ENCODE results near the gene IZUMO1. TPM values are rescaled to one million over a fixed set of nuclear protein-coding genes. Genes with fewer than 3 reads are reported as not detected.

Gene IZUMO1
- total RNA-seq, 4 donors from 2014 or later: 2.1 TPM; not detected in 3

DNA sequence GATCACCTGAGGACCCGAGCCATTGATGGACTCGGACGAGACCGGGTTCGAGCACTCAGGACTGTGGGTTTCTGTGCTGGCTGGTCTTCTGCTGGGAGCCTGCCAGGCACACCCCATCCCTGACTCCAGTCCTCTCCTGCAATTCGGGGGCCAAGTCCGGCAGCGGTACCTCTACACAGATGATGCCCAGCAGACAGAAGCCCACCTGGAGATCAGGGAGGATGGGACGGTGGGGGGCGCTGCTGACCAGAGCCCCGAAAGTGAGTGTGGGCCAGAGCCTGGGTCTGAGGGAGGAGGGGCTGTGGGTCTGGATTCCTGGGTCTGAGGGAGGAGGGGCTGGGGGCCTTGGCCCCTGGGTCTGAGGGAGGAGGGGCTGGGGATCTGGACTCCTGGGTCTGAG is 9.5 kb upstream of the IZUMO1 start:
- no peak overlapping the region for H3K4me3 ChIP-seq
- TF ChIP-seq POLR2A (IDR thresholded peaks at IDR 0.05) (no peak), CTCF (IDR thresholded peaks at IDR 0.05 in 4 of 5, conservative IDR thresholded peaks at IDR 0.05 in 1 of 5) (no peak)
- H3K27ac ChIP-seq: peak overlapping the region in 2 of 4 donors; percentile 68 to 71
- ATAC-seq (no peak), DNase-seq (no peak)
- H3K9me3 ChIP-seq: no peaks in the 10 kb centered on the region
- H3K36me3 ChIP-seq: no peaks in the 10 kb centered on the region
- in situ Hi-C loops (cut with MboI; ENCODE audit: low sequenced_read_pairs in 4 of 4) (no loop called here), intact Hi-C loops (cut with DNase I; ENCODE audit: low total_unique reads) (no loop called here)
- peaks cover 21 to 24% of the 10 kb centered on the region in 2 donors for H3K4me1 ChIP-seq
- H3K27me3 ChIP-seq: no peaks in the 10 kb centered on the region

- Histone ChIP-seq H3K27ac (peak overlapping the region in 3 of 4 donors; percentile 46 to 71 (median 68)), H3K27me3 (no peaks in the 10 kb centered on the region), H3K36me3 (no peaks in the 10 kb centered on the region), H3K4me1 (peaks cover 21 to 24% of the 10 kb centered on the region in 2 donors), H3K9me3 (no peaks in the 10 kb centered on the region), H3K4me3 (no peak overlapping the region)
- ATAC-seq (peak in 1 of 2 donors; percentile 34), DNase-seq (no peak)
- TF ChIP-seq POLR2A (IDR thresholded peaks at IDR 0.05): no peak
- no peak for TF ChIP-seq CTCF (IDR thresholded peaks at IDR 0.05 in 4 of 5, conservative IDR thresholded peaks at IDR 0.05 in 1 of 5)
- intact Hi-C loops (cut with DNase I; ENCODE audit: low total_unique reads): no loop called here
- in situ Hi-C loops (cut with MboI; ENCODE audit: low sequenced_read_pairs in 4 of 4): no loop called here
Measured at GRCh38 chr19:48755787-48756186, 9.1 kb upstream of the IZUMO1 start.

- in situ Hi-C loops (cut with MboI; ENCODE audit: low sequenced_read_pairs in 4 of 4): no loop called here
- peak; percentile 33 to 77 for ATAC-seq
- no peaks in the 10 kb centered on the region for H3K36me3 ChIP-seq
- intact Hi-C loops (cut with DNase I; ENCODE audit: low total_unique reads): no loop called here
- no peaks in the 10 kb centered on the region for H3K27me3 ChIP-seq
- TF ChIP-seq POLR2A (IDR thresholded peaks at IDR 0.05) (no peak), CTCF (IDR thresholded peaks at IDR 0.05 in 4 of 5, conservative IDR thresholded peaks at IDR 0.05 in 1 of 5) (no peak)
- DNase-seq: peak; percentile 50 to 84
- H3K27ac ChIP-seq: peak within 1 kb of the TSS; percentile 46 to 71 (median 67)
- no peaks in the 10 kb centered on the region for H3K9me3 ChIP-seq
- peaks cover 17 to 24% of the 10 kb centered on the region in 2 donors for H3K4me1 ChIP-seq
- no peak within 1 kb of the TSS for H3K4me3 ChIP-seq
Measured at GRCh38 chr19:48755084-48755641, 8.5 kb upstream of the IZUMO1 start, which contains the start of gene FGF21. Gene FGF21 (plus strand): TSS chr19:48755524. CDS start chr19:48756237, 713 bp downstream.

- H3K4me3 ChIP-seq: peak within 1 kb of the TSS; percentile 41 to 56 (median 54)
- DNase-seq (no peak), ATAC-seq (peak in 1 of 2 donors; percentile 36)
- no peaks in the 10 kb centered on the region for H3K36me3 ChIP-seq
- peaks cover 17 to 24% of the 10 kb centered on the region in 2 donors for H3K4me1 ChIP-seq
- H3K27me3 ChIP-seq: no peaks in the 10 kb centered on the region
- H3K27ac ChIP-seq: peak within 1 kb of the TSS; percentile 4 to 71 (median 68)
- TF ChIP-seq POLR2A (IDR thresholded peaks at IDR 0.05): peak; percentile 23 to 54
- no peak for TF ChIP-seq CTCF (IDR thresholded peaks at IDR 0.05 in 4 of 5, conservative IDR thresholded peaks at IDR 0.05 in 1 of 5)
- in situ Hi-C loops (cut with MboI; ENCODE audit: low sequenced_read_pairs in 4 of 4) (no loop called here), intact Hi-C loops (cut with DNase I; ENCODE audit: low total_unique reads) (no loop called here)
- no peaks in the 10 kb centered on the region for H3K9me3 ChIP-seq
Measured at GRCh38 chr19:48752496-48753365, 6.0 kb upstream of the IZUMO1 start, which contains the start of gene FUT1. Gene FUT1 (minus strand): TSS chr19:48752641. CDS start chr19:48751281, 1,360 bp downstream.

Data from gastrocnemius medialis (tissue), 4 donors.